NT2/D1 (cell line): ENCODE results near the gene NTRK3.

Experiments used
- DNase-seq: peaks from one replicate; pipeline ENCODE4 v3.0.0-alpha.2; 2011; ENCODE audit warnings: low read depth, low spot score
- H3K27me3 ChIP-seq: 2 replicates; pipeline ENCODE4 v1.6.0; 2011; ENCODE audit warnings: mild to moderate bottlenecking; ENCODE audit not compliant: insufficient read length, insufficient read depth
- H3K36me3 ChIP-seq: 2 replicates; pipeline ENCODE4 v1.6.1; 2011; ENCODE audit warnings: mild to moderate bottlenecking, low read length, mixed read lengths; ENCODE audit not compliant: insufficient read depth, insufficient read length
- H3K4me1 ChIP-seq: 2 replicates; pipeline ENCODE4 v1.5.1; 2011; ENCODE audit not compliant: insufficient read depth, insufficient read length
- H3K4me3 ChIP-seq: 2 replicates; pipeline ENCODE4 v1.5.1; 2011; ENCODE audit warnings: low read depth; ENCODE audit not compliant: insufficient read length
- H3K9ac ChIP-seq: 2 replicates; pipeline ENCODE4 v1.6.0; 2011; ENCODE audit warnings: low read depth; ENCODE audit not compliant: insufficient read length
- H3K9me3 ChIP-seq: 2 replicates; pipeline ENCODE4 v1.5.1; 2011; ENCODE audit warnings: mild to moderate bottlenecking, low read length; ENCODE audit not compliant: insufficient read depth
- SUZ12 ChIP-seq: IDR thresholded peaks from 2 replicates; pipeline ENCODE4 v1.6.1; 2011; ENCODE audit not compliant: insufficient read length, insufficient read depth; ENCODE audit errors: extremely low read depth
- YY1 ChIP-seq: IDR thresholded peaks from 2 replicates; pipeline ENCODE4 v1.6.1; 2011; ENCODE audit not compliant: insufficient read length, insufficient read depth
- ZNF274 ChIP-seq: IDR thresholded peaks from 2 replicates; pipeline ENCODE4 v1.6.1; 2011; ENCODE audit warnings: mild to moderate bottlenecking, low read depth, low read length

Gene NTRK3

GRCh38 chr15:88083811-88084760 lies 172.5 kb downstream of the NTRK3 start:
- TF ChIP-seq ZNF274: no peak
- TF ChIP-seq YY1: no peak
- TF ChIP-seq SUZ12: no peak
- no peak overlapping the region for H3K4me3 ChIP-seq
- H3K36me3 ChIP-seq: no peaks in the 10 kb centered on the region
- H3K27me3 ChIP-seq: no peaks in the 10 kb centered on the region
- no peak overlapping the region for H3K9ac ChIP-seq
- peaks cover 3% of the 10 kb centered on the region; the same call in 1 of the 2 replicates for H3K9me3 ChIP-seq
- DNase-seq: no peak
- H3K4me1 ChIP-seq: no peaks in the 10 kb centered on the region

GRCh38 chr15:88080616-88081015 lies 175.9 kb downstream of the NTRK3 start:
- Histone ChIP-seq H3K36me3 (no peaks in the 10 kb centered on the region), H3K9ac (no peak overlapping the region), H3K27me3 (no peaks in the 10 kb centered on the region), H3K4me1 (no peaks in the 10 kb centered on the region), H3K9me3 (peaks cover 4% of the 10 kb centered on the region; the same call in 1 of the 2 replicates), H3K4me3 (no peak overlapping the region)
- DNase-seq: no peak
- no peak for TF ChIP-seq YY1
- no peak for TF ChIP-seq SUZ12
- no peak for TF ChIP-seq ZNF274

- Histone ChIP-seq H3K4me3 (no peak overlapping the region), H3K27me3 (no peaks in the 10 kb centered on the region), H3K9me3 (peaks cover 4% of the 10 kb centered on the region; the same call in 1 of the 2 replicates), H3K36me3 (no peaks in the 10 kb centered on the region), H3K4me1 (peaks cover 3% of the 10 kb centered on the region), H3K9ac (no peak overlapping the region)
- TF ChIP-seq ZNF274 (no peak), SUZ12 (no peak), YY1 (no peak)
- no peak for DNase-seq
These were observed 179.1 kb downstream of the NTRK3 start for GRCh38 chr15:88077296-88078020.

GRCh38 chr15:88076328-88076727 lies 180.2 kb downstream of the NTRK3 start:
- TF ChIP-seq SUZ12 (no peak), ZNF274 (no peak), YY1 (no peak)
- Histone ChIP-seq H3K4me3 (no peak overlapping the region), H3K27me3 (no peaks in the 10 kb centered on the region), H3K9ac (no peak overlapping the region), H3K36me3 (no peaks in the 10 kb centered on the region), H3K9me3 (peaks cover 4% of the 10 kb centered on the region; the same call in 1 of the 2 replicates), H3K4me1 (peaks cover 3% of the 10 kb centered on the region)
- no peak for DNase-seq

GRCh38 chr15:88075102-88075501 lies 181.4 kb downstream of the NTRK3 start:
- Histone ChIP-seq H3K9me3 (peaks cover 4% of the 10 kb centered on the region; the same call in 1 of the 2 replicates), H3K36me3 (no peaks in the 10 kb centered on the region), H3K4me1 (peaks cover 3% of the 10 kb centered on the region), H3K4me3 (no peak overlapping the region), H3K9ac (no peak overlapping the region), H3K27me3 (no peaks in the 10 kb centered on the region)
- TF ChIP-seq YY1: no peak
- no peak for TF ChIP-seq ZNF274
- TF ChIP-seq SUZ12: no peak
- no peak for DNase-seq

- H3K9me3 ChIP-seq: peaks cover 4% of the 10 kb centered on the region; the same call in 1 of the 2 replicates
- TF ChIP-seq ZNF274 (no peak), YY1 (no peak), SUZ12 (no peak)
- no peaks in the 10 kb centered on the region for H3K36me3 ChIP-seq
These were observed 182.2 kb downstream of the NTRK3 start for GRCh38 chr15:88074386-88074785.

GRCh38 chr15:88073391-88073691 lies 183.2 kb downstream of the NTRK3 start:
- Histone ChIP-seq H3K4me1 (peaks cover 3% of the 10 kb centered on the region), H3K9me3 (no peaks in the 10 kb centered on the region), H3K9ac (no peak overlapping the region), H3K4me3 (no peak overlapping the region), H3K27me3 (no peaks in the 10 kb centered on the region), H3K36me3 (no peaks in the 10 kb centered on the region)
- no peak for DNase-seq
- TF ChIP-seq YY1 (no peak), SUZ12 (no peak), ZNF274 (no peak)

More at GRCh38 chr15:88074386-88074785, 182.2 kb downstream of the NTRK3 start:
- no peak for DNase-seq
- no peak overlapping the region for H3K4me3 ChIP-seq
- peaks cover 3% of the 10 kb centered on the region for H3K4me1 ChIP-seq
- no peaks in the 10 kb centered on the region for H3K27me3 ChIP-seq
- H3K9ac ChIP-seq: no peak overlapping the region
